B cell (primary cell): ENCODE data around the gene PRKACG. TPM values are rescaled to one million over a fixed set of nuclear protein-coding genes. Genes with fewer than 3 reads are reported as not detected.

Source experiments
- ATAC-seq: fragments of 200-7000 bp; cut with Tn5 transposase; one replicate; pipeline ENCODE4 v1.10.0; 2021; ENCODE audit warnings: low read depth, mild to moderate bottlenecking, moderate number of reproducible peaks, moderate library complexity
- CTCF ChIA-PET: fragments of 350-600 bp; sonication (Branson Sonifier 250); formaldehyde crosslinking; loops from one replicate; lab custom pipeline; 2021; ENCODE audit warnings: antibody characterized with exemption, inconsistent platforms; lab: Charles Lee
- POLR2A ChIA-PET: fragments of 350-600 bp; sonication (Branson Sonifier 250); formaldehyde crosslinking; loops from one replicate; lab custom pipeline; 2021; ENCODE audit warnings: antibody characterized with exemption; lab: Charles Lee
- DNase-seq: peaks from one replicate; pipeline ENCODE4 v3.0.0; 2013
- H2AFZ ChIP-seq: 2 replicates; pipeline ENCODE4 v1.6.1; 2012; ENCODE audit warnings: mild to moderate bottlenecking, low read depth, low read length; ENCODE audit not compliant: insufficient read depth, poor library complexity, severe bottlenecking
- H3K27ac ChIP-seq, 2 donors: 1 replicate in 1 of 2; 2 replicates in 1 of 2; pipeline ENCODE4 v1.5.1; 2012 to 2013; ENCODE audit warnings: low read length in 2 of 2, mild to moderate bottlenecking in 2 of 2, moderate library complexity in 1 of 2
- H3K27me3 ChIP-seq, 4 experiments: fragments of 200-600 bp in 1 of 4; sonication (generic) in 1 of 4; replicated peaks in 1 of 4; 1 replicate in 2 of 4; 2 replicates in 2 of 4; pipeline versions ENCODE4 v1.6.1 to v1.7.0; 2013 to 2016; ENCODE audit warnings: low read length in 3 of 4, mild to moderate bottlenecking in 2 of 4, mixed read lengths in 1 of 4, moderate library complexity in 1 of 4; ENCODE audit not compliant: insufficient read depth in 4 of 4, control insufficient read depth in 3 of 4; ENCODE audit errors: control extremely low read depth in 1 of 4
- H3K36me3 ChIP-seq, 2 experiments: replicated peaks in 1 of 2; 1 replicate in 1 of 2; 2 replicates in 1 of 2; pipeline versions ENCODE4 v1.6.1 to v1.7.1; 2013; ENCODE audit warnings: low read length in 1 of 2; ENCODE audit not compliant: insufficient read depth in 2 of 2, control insufficient read depth in 1 of 2; ENCODE audit errors: control extremely low read depth in 1 of 2, extremely low read depth in 1 of 2
- H3K4me1 ChIP-seq, 2 donors: fragments of 200-600 bp in 1 of 2; sonication (generic) in 1 of 2; 1 replicate in 1 of 2; 2 replicates in 1 of 2; pipeline versions ENCODE4 v1.5.1 to v1.6.1; 2013 to 2017; ENCODE audit warnings: low read length in 2 of 2; ENCODE audit not compliant: control insufficient read depth in 2 of 2, insufficient read depth in 2 of 2
- H3K4me2 ChIP-seq: replicated peaks from 2 replicates; pipeline ENCODE3; 2012; ENCODE audit warnings: mild to moderate bottlenecking, low read depth, low read length; ENCODE audit not compliant: poor library complexity, severe bottlenecking
- H3K4me3 ChIP-seq, 5 experiments: fragments of 200-600 bp in 1 of 5; sonication (generic) in 1 of 5; 1 replicate in 3 of 5; 2 replicates in 2 of 5; pipeline versions ENCODE4 v1.5.1 to v1.7.0; 2011 to 2016; ENCODE audit warnings: low read length in 4 of 5, mild to moderate bottlenecking in 4 of 5, low read depth in 2 of 5, control low read depth in 1 of 5, moderate library complexity in 1 of 5; ENCODE audit not compliant: insufficient read depth in 1 of 5; ENCODE audit errors: control extremely low read depth in 1 of 5, extremely low read depth in 1 of 5
- H3K79me2 ChIP-seq: fragments of 200-600 bp; sonication (generic); one replicate; pipeline ENCODE4 v1.6.0; 2016; ENCODE audit warnings: low read length; ENCODE audit not compliant: control insufficient read depth, insufficient read depth
- H3K9ac ChIP-seq: fragments of 200-600 bp; sonication (generic); 2 replicates; pipeline ENCODE4 v1.6.1; 2017; ENCODE audit warnings: mild to moderate bottlenecking, low read length, moderate library complexity
- H3K9me3 ChIP-seq, 3 donors: one replicate each; pipeline versions ENCODE4 v1.6.1 to v1.7.1; 2013; ENCODE audit warnings: low read length in 2 of 3; ENCODE audit not compliant: control insufficient read depth in 2 of 3, insufficient read depth in 1 of 3; ENCODE audit errors: control extremely low read depth in 1 of 3
- H4K20me1 ChIP-seq: 2 replicates; pipeline ENCODE4 v1.6.0; 2012; ENCODE audit warnings: mild to moderate bottlenecking, low read length; ENCODE audit not compliant: insufficient read depth, control insufficient read depth, poor library complexity, severe bottlenecking
- H3K27ac Mint-ChIP-seq: one replicate; pipeline ENCODE4 v1.8.0; 2021; ENCODE audit warnings: mixed read lengths
- H3K27me3 Mint-ChIP-seq: one replicate; pipeline ENCODE4 v1.8.0; 2021; ENCODE audit warnings: mixed read lengths
- H3K4me1 Mint-ChIP-seq: one replicate; pipeline ENCODE4 v1.8.0; 2021; ENCODE audit warnings: mixed read lengths
- H3K4me3 Mint-ChIP-seq: one replicate; pipeline ENCODE4 v1.8.0; 2021; ENCODE audit warnings: mixed read lengths
- H3K9me3 Mint-ChIP-seq: one replicate; pipeline ENCODE4 v1.8.0; 2022; ENCODE audit warnings: mixed read lengths; ENCODE audit not compliant: insufficient read depth
- EZH2 ChIP-seq: IDR thresholded peaks from 2 replicates; pipeline ENCODE4 v1.6.1; 2012; ENCODE audit warnings: borderline replicate concordance, low read depth, mild to moderate bottlenecking, moderate library complexity, low read length; ENCODE audit not compliant: insufficient read depth, poor library complexity, severe bottlenecking
- WGBS: methylation state at CpG from one replicate; pipeline ENCODE4 v1.1.5; 2013; ENCODE audit warnings: missing lambda C conversion rate; ENCODE audit not compliant: insufficient coverage; 5-methylcytosine and 5-hydroxymethylcytosine counted together
- intact Hi-C: fragments of 100-400 bp; cut with micrococcal nuclease; formaldehyde crosslinking; loops from one replicate; pipeline ENCODE4 v1.10.0; 2022
- polyA plus RNA-seq: library from polyadenylated mRNA; depleted of rRNA; stranded (reverse); fragments of >200 nt; gene quantifications from 2 replicates; pipeline ENCODE4 v1.2.3, GENCODE V29; 2012
- total RNA-seq, 2 donors: library from RNA; stranded (reverse); fragments of 120-200 nt in 1 of 2; gene quantifications; 1 replicate in 1 of 2; 2 replicates in 1 of 2; pipeline versions ENCODE4 v1.2.3 to v1.2.4, GENCODE V29; 2013 to 2022
- TF ChIP-seq, protein P1 (sequence below): fragments of 200-600 bp; IDR thresholded peaks from one replicate; pipeline ENCODE4 v1.8.0; 2022; ENCODE audit warnings: antibody characterized with exemption, mild to moderate bottlenecking

Gene PRKACG
- total and polyA plus RNA-seq, 2 donors (not counting 1 experiment from before 2014, with no cell fraction given) = not detected

DNA sequence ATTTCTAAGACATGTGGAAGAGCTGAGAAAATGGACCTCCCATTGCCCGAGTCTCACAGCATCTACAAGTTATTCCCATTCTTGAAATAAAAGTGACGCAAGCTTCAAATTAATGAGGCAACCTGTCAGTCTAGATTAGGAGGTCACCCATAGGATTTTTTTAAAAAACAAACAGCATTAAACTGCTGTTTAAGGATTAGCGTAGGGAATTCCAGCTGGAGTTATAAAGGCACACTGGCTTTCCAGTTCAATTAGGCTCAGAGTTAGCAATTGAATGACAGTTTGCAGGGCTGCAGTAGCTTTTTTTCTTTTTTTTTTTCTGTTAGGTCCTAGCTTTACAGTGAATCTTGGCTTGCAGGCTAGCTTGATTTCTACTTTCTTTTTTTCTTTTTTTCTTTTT lies 16.2 kb downstream of the PRKACG start:
- DNase-seq (no peak), ATAC-seq (no peak)
- Histone ChIP-seq H3K4me2 (no peak overlapping the region), H3K4me1 (peaks cover 0 to 7% of the 10 kb centered on the region in 2 donors), H3K27ac (no peak overlapping the region), H3K4me3 (no peak overlapping the region), H3K9ac (no peak overlapping the region), H3K36me3 (peaks cover 0 to 1% of the 10 kb centered on the region in 2 experiments), H2AFZ (no peak overlapping the region), H3K27me3 (no peaks in the 10 kb centered on the region), H3K9me3 (no peaks in the 10 kb centered on the region), H4K20me1 (peaks cover 4% of the 10 kb centered on the region), H3K79me2 (no peaks in the 10 kb centered on the region)
- intact Hi-C loops = loop anchor here (5.0 to 10.0 kb wide), 2 partner anchors 290 to 493 kb away; partner anchors contain the start of gene PIP5K1B
- CTCF ChIA-PET = interaction anchor here (0.7 to 4.7 kb wide), 10 partner anchors 82 to 429 kb away, joined by 3 to 26 read pairs (median 4); no protein-coding TSS in a partner anchor
- POLR2A ChIA-PET = no interaction called here
- H3K4me3 Mint-ChIP-seq = no peak overlapping the region
- H3K27ac Mint-ChIP-seq = no peak overlapping the region
- no peaks in the 10 kb centered on the region for H3K9me3 Mint-ChIP-seq
- no peaks in the 10 kb centered on the region for H3K27me3 Mint-ChIP-seq
- TF ChIP-seq, protein P1, sequence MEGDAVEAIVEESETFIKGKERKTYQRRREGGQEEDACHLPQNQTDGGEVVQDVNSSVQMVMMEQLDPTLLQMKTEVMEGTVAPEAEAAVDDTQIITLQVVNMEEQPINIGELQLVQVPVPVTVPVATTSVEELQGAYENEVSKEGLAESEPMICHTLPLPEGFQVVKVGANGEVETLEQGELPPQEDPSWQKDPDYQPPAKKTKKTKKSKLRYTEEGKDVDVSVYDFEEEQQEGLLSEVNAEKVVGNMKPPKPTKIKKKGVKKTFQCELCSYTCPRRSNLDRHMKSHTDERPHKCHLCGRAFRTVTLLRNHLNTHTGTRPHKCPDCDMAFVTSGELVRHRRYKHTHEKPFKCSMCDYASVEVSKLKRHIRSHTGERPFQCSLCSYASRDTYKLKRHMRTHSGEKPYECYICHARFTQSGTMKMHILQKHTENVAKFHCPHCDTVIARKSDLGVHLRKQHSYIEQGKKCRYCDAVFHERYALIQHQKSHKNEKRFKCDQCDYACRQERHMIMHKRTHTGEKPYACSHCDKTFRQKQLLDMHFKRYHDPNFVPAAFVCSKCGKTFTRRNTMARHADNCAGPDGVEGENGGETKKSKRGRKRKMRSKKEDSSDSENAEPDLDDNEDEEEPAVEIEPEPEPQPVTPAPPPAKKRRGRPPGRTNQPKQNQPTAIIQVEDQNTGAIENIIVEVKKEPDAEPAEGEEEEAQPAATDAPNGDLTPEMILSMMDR = no peak
- TF ChIP-seq EZH2 = no peak
- 100% methylated on average over 2 of the region's 3 CpGs for WGBS
- H3K4me1 Mint-ChIP-seq = peaks cover 21% of the 10 kb centered on the region

DNA sequence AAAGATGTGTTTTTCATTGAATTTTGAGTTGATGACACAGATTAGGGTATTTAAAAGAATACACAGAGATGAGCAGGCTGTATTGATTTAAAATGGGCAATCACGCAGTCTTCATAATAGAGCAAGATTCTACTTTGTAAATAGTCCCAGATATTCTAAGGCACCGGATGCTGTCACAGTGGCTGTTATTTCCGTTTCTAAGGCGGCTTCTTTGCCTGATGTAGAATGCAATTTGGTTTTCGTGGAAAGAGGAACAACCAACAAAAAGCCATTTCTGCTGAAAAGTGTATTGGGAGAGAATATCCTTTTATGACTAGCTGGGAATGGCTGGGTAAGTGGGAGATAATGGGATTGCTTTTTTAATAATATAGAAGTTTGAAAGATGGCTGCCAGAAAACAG lies 17.5 kb downstream of the PRKACG start:
- intact Hi-C loops = loop anchor here (5.0 to 10.0 kb wide), 2 partner anchors 289 to 492 kb away; partner anchors contain the start of gene PIP5K1B
- no peak for ATAC-seq
- peak overlapping the region in 1 of 2 donors; percentile 55 for H3K27ac ChIP-seq

More for the DNA sequence above, 17.5 kb downstream of the PRKACG start:
- Histone ChIP-seq H3K36me3 (peaks cover 2 to 3% of the 10 kb centered on the region in 2 experiments), H3K4me3 (no peak overlapping the region), H4K20me1 (peaks cover 4% of the 10 kb centered on the region), H3K4me2 (peak overlapping the region; percentile 43), H2AFZ (no peak overlapping the region), H3K9ac (no peak overlapping the region), H3K4me1 (peaks cover 0 to 7% of the 10 kb centered on the region in 2 donors), H3K9me3 (no peaks in the 10 kb centered on the region), H3K79me2 (no peaks in the 10 kb centered on the region), H3K27me3 (no peaks in the 10 kb centered on the region)
- Mint-ChIP-seq H3K27me3 (no peaks in the 10 kb centered on the region), H3K27ac (peak overlapping the region; percentile 33), H3K9me3 (no peaks in the 10 kb centered on the region), H3K4me1 (peaks cover 21% of the 10 kb centered on the region), H3K4me3 (peak overlapping the region; percentile 21)
- WGBS = 37% methylated on average over 3 of the region's 5 CpGs
- POLR2A ChIA-PET = no interaction called here
- DNase-seq = no peak
- TF ChIP-seq, protein P1 = no peak
- TF ChIP-seq EZH2 = no peak
- CTCF ChIA-PET = interaction anchor here (1.0 to 4.7 kb wide), 5 partner anchors 13 to 428 kb away, joined by 4 to 26 read pairs (median 5); no protein-coding TSS in a partner anchor
